Fibroblast of villous mesenchyme (primary cell): ENCODE data around the gene PLA2G4A. TPM values are rescaled to one million over a fixed set of nuclear protein-coding genes. Genes with fewer than 3 reads are reported as not detected.
A peak's percentile ranks its signal among the peaks of the same experiment; 100 is the strongest.

ENCODE experiments used
- DNase-seq: peaks from one replicate; pipeline ENCODE4 v3.0.0-alpha.2; 2010; ENCODE audit warnings: low read depth
- H3K4me3 ChIP-seq: 2 replicates; pipeline ENCODE4 v1.5.1; 2011; ENCODE audit warnings: low read depth, mild to moderate bottlenecking, low read length
- CTCF ChIP-seq: IDR thresholded peaks from 2 replicates; pipeline ENCODE4 v1.5.1; 2012; ENCODE audit warnings: low read depth, mild to moderate bottlenecking, low read length; ENCODE audit not compliant: insufficient read depth
- total RNA-seq: library from RNA; depleted of rRNA; stranded (reverse); fragments of >200 nt; gene quantifications from 2 replicates; pipeline ENCODE4 v1.2.3, GENCODE V29; 2012

Gene PLA2G4A
- total RNA-seq, 1 donor = 12.1 TPM

GRCh38 chr1:186806477-186806876, 22.3 kb upstream of the PLA2G4A start:
- H3K4me3 ChIP-seq = no peak overlapping the region
- peak; percentile 42 for TF ChIP-seq CTCF
- DNase-seq = peak; percentile 41

GRCh38 chr1:186807163-186807562, 21.6 kb upstream of the PLA2G4A start:
- TF ChIP-seq CTCF = no peak
- DNase-seq = no peak
- H3K4me3 ChIP-seq = no peak overlapping the region

- DNase-seq = no peak
- H3K4me3 ChIP-seq = no peak overlapping the region
- no peak for TF ChIP-seq CTCF
Measured at GRCh38 chr1:186811892-186812291, 16.9 kb upstream of the PLA2G4A start.

- TF ChIP-seq CTCF = no peak
- DNase-seq = peak; percentile 19
- no peak overlapping the region for H3K4me3 ChIP-seq
Measured at GRCh38 chr1:186812570-186812969, 16.2 kb upstream of the PLA2G4A start.

GRCh38 chr1:186813420-186813819, 15.3 kb upstream of the PLA2G4A start:
- H3K4me3 ChIP-seq = no peak overlapping the region
- no peak for TF ChIP-seq CTCF
- DNase-seq = no peak

GRCh38 chr1:186819126-186819525, 9.6 kb upstream of the PLA2G4A start:
- peak; percentile 40 for DNase-seq
- no peak for TF ChIP-seq CTCF
- H3K4me3 ChIP-seq = no peak overlapping the region

- no peak for TF ChIP-seq CTCF
- no peak overlapping the region for H3K4me3 ChIP-seq
- no peak for DNase-seq
Measured at GRCh38 chr1:186819563-186819962, 9.2 kb upstream of the PLA2G4A start.
